ENCODE measurements around the gene SNX20. TPM values are rescaled to one million over a fixed set of nuclear protein-coding genes. Genes with fewer than 3 reads are reported as not detected.

The SNX20 gene
- total RNA-seq, 4 donors from 2014 or later: 0.78 to 1.7 (median 1.3) TPM

- DNase-seq: no peak
- no peak overlapping the region for H3K4me3 ChIP-seq (replicated peaks in 1 of 3)
- no peaks in the 10 kb centered on the region for H3K36me3 ChIP-seq
- H3K9me3 ChIP-seq: no peaks in the 10 kb centered on the region
- intact Hi-C loops (cut with DNase I): no loop called here
- H3K4me1 ChIP-seq: no peaks in the 10 kb centered on the region
- TF ChIP-seq POLR2A (IDR thresholded peaks at IDR 0.05): no peak
- no peak for TF ChIP-seq CTCF (IDR thresholded peaks at IDR 0.05)
- WGBS, 2 donors: 76 to 80% methylated on average over 4 of the region's 4 CpGs
- no peak overlapping the region for H3K27ac ChIP-seq
- H3K27me3 ChIP-seq: no peaks in the 10 kb centered on the region
These were observed 37.9 kb downstream of the SNX20 start for GRCh38 chr16:50643192-50643591.

- no peak for TF ChIP-seq CTCF (IDR thresholded peaks at IDR 0.05)
- no peak for TF ChIP-seq POLR2A (IDR thresholded peaks at IDR 0.05)
- no peaks in the 10 kb centered on the region for H3K9me3 ChIP-seq
- no peak for DNase-seq
- H3K27ac ChIP-seq: no peak overlapping the region
- H3K27me3 ChIP-seq: no peaks in the 10 kb centered on the region
- no peaks in the 10 kb centered on the region for H3K4me1 ChIP-seq
- no peak overlapping the region for H3K4me3 ChIP-seq (replicated peaks in 1 of 3)
- 89 to 98% methylated on average over 5 of the region's 5 CpGs for WGBS, 2 donors
- intact Hi-C loops (cut with DNase I): no loop called here
- H3K36me3 ChIP-seq: no peaks in the 10 kb centered on the region
These were observed 38.8 kb downstream of the SNX20 start for GRCh38 chr16:50642349-50642748.

GRCh38 chr16:50641818-50642187 is 39.3 kb downstream of the SNX20 start:
- 92 to 98% methylated on average over 4 of the region's 4 CpGs for WGBS, 2 donors
- DNase-seq: no peak
- H3K36me3 ChIP-seq: no peaks in the 10 kb centered on the region
- H3K9me3 ChIP-seq: no peaks in the 10 kb centered on the region
- no peak overlapping the region for H3K4me3 ChIP-seq (replicated peaks in 1 of 3)
- TF ChIP-seq CTCF (IDR thresholded peaks at IDR 0.05): no peak
- no peak for TF ChIP-seq POLR2A (IDR thresholded peaks at IDR 0.05)
- intact Hi-C loops (cut with DNase I): no loop called here
- H3K4me1 ChIP-seq: no peaks in the 10 kb centered on the region
- no peaks in the 10 kb centered on the region for H3K27me3 ChIP-seq
- no peak overlapping the region for H3K27ac ChIP-seq

GRCh38 chr16:50640919-50641817 is 39.9 kb downstream of the SNX20 start:
- H3K9me3 ChIP-seq: no peaks in the 10 kb centered on the region
- whole genome bisulfite sequencing, 2 donors: 88 to 89% methylated on average over 13 to 15 of the region's 15 CpGs
- no peaks in the 10 kb centered on the region for H3K27me3 ChIP-seq
- no peak overlapping the region for H3K4me3 ChIP-seq (replicated peaks in 1 of 3)
- intact Hi-C loops (cut with DNase I): no loop called here
- DNase-seq: no peak
- no peaks in the 10 kb centered on the region for H3K36me3 ChIP-seq
- TF ChIP-seq POLR2A (IDR thresholded peaks at IDR 0.05) (no peak), CTCF (IDR thresholded peaks at IDR 0.05) (no peak)
- no peak overlapping the region for H3K27ac ChIP-seq
- H3K4me1 ChIP-seq: no peaks in the 10 kb centered on the region

- H3K4me3 ChIP-seq (replicated peaks in 1 of 3): no peak overlapping the region
- 97 to 100% methylated on average over 1 of the region's 1 CpG for WGBS, 2 donors
- H3K9me3 ChIP-seq: no peaks in the 10 kb centered on the region
- TF ChIP-seq CTCF (IDR thresholded peaks at IDR 0.05) (no peak), POLR2A (IDR thresholded peaks at IDR 0.05) (no peak)
- no peak for DNase-seq
- no peaks in the 10 kb centered on the region for H3K4me1 ChIP-seq
- H3K36me3 ChIP-seq: no peaks in the 10 kb centered on the region
- intact Hi-C loops (cut with DNase I): no loop called here
- H3K27me3 ChIP-seq: no peaks in the 10 kb centered on the region
- no peak overlapping the region for H3K27ac ChIP-seq
These were observed 40.7 kb downstream of the SNX20 start for GRCh38 chr16:50640391-50640790.
